ENCODE measurements around the gene PLXNB2. TPM values are rescaled to one million over a fixed set of nuclear protein-coding genes. Genes with fewer than 3 reads are reported as not detected.

PLXNB2 gene
- total RNA-seq, 1 experiment from 2014 or later, result 155 TPM

DNA sequence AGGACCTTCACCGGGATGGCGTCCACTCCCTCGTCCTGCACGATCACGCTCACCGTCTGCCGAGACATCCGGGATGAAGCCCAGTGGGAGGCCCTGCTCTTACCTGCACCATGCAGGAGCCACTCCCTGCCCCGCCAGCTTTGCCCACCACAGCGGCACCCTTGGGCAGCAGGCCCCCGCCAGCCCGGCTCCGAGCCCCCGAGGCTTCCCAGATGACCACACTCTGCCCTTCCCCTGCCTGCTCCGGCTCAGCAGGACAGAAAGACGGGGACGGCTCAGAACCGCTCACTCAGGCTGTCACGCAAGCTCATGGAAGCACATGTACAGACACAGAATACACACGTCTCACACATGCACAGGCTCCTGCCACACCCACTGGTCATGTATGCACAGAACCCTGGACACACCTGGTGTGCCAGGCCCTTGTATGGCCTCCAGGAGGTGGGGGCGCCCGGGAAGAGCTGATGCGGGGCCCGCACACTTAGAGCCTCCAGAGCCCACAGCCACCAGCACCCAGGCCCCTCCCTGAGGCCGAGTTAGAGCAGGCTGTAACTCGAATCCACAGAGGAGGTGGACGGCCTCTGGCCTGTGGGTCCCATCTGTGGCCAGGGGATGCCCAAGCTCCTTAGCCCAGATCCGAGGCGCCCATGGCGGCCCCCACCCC, 28.4 kb downstream of the PLXNB2 start:
- intact Hi-C loops (cut with micrococcal nuclease; ENCODE audit: unreplicated experiment), result loop anchor here (10.0 kb wide), 1 partner anchor 216 kb away; no protein-coding TSS in a partner anchor
- Histone ChIP-seq H3K9me3 (ENCODE audit: low read depth, low read length, poor library complexity, severe bottlenecking) (no peaks in the 10 kb centered on the region), H3K4me1 (ENCODE audit: insufficient read depth, low read length, poor library complexity, severe bottlenecking) (peaks cover 7% of the 10 kb centered on the region), H3K27me3 (replicated peaks; ENCODE audit: insufficient read depth, low read depth, low read length, poor library complexity) (no peaks in the 10 kb centered on the region), H3K36me3 (ENCODE audit: insufficient read depth, low read length, poor library complexity, severe bottlenecking) (peaks cover 85% of the 10 kb centered on the region), H3K4me3 (ENCODE audit: low read depth, low read length, poor library complexity, severe bottlenecking) (no peak overlapping the region), H3K27ac (ENCODE audit: low read depth, low read length, poor library complexity, severe bottlenecking) (no peak overlapping the region)
- POLR2A ChIA-PET (ENCODE audit: low non-redundant PET), result no interaction called here
- CTCF ChIA-PET, result interaction anchor here (0.5 kb wide), 1 partner anchor 110 kb away, joined by 7 read pairs; no protein-coding TSS in a partner anchor
- BruUV-seq (replicated peaks), result no TSS peak
- no peak for TF ChIP-seq EZH2 (IDR thresholded peaks at IDR 0.05; ENCODE audit: borderline replicate concordance, low read depth, low read length, poor library complexity, severe bottlenecking)
- TF ChIP-seq, protein P1, sequence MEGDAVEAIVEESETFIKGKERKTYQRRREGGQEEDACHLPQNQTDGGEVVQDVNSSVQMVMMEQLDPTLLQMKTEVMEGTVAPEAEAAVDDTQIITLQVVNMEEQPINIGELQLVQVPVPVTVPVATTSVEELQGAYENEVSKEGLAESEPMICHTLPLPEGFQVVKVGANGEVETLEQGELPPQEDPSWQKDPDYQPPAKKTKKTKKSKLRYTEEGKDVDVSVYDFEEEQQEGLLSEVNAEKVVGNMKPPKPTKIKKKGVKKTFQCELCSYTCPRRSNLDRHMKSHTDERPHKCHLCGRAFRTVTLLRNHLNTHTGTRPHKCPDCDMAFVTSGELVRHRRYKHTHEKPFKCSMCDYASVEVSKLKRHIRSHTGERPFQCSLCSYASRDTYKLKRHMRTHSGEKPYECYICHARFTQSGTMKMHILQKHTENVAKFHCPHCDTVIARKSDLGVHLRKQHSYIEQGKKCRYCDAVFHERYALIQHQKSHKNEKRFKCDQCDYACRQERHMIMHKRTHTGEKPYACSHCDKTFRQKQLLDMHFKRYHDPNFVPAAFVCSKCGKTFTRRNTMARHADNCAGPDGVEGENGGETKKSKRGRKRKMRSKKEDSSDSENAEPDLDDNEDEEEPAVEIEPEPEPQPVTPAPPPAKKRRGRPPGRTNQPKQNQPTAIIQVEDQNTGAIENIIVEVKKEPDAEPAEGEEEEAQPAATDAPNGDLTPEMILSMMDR (conservative IDR thresholded peaks at IDR 0.05; ENCODE audit: low read depth, low read length), result no peak
- no peak for DNase-seq (ENCODE audit: low spot score)

DNA sequence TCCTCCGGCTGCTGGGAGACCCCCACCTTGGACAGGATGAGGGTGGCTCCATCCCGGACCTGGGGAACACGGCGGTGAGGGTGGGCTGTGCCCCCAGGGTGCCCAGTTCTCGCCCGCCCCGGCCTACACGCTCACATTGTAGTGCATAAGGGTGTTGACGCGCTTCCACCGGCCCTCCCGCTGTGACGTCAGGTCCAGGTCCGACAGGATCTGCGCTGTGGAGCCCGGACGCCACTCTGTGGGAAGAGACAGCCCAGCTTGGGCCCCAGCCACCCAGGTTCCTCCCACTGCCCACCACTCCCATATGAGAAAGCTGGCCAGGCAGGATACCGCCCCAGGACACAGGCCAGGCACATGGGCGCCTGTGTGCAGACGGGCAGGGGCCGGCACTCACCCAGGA, 29.0 kb downstream of the PLXNB2 start:
- no peak overlapping the region for H3K4me3 ChIP-seq (ENCODE audit: low read depth, low read length, poor library complexity, severe bottlenecking)
- intact Hi-C loops (cut with micrococcal nuclease; ENCODE audit: unreplicated experiment), result loop anchor here (10.0 kb wide), 1 partner anchor 216 kb away; no protein-coding TSS in a partner anchor
- TF ChIP-seq, protein P1 (conservative IDR thresholded peaks at IDR 0.05; ENCODE audit: low read depth, low read length), result no peak
- TF ChIP-seq EZH2 (IDR thresholded peaks at IDR 0.05; ENCODE audit: borderline replicate concordance, low read depth, low read length, poor library complexity, severe bottlenecking), result no peak
- no peaks in the 10 kb centered on the region for H3K9me3 ChIP-seq (ENCODE audit: low read depth, low read length, poor library complexity, severe bottlenecking)
- no peaks in the 10 kb centered on the region for H3K27me3 ChIP-seq (replicated peaks; ENCODE audit: insufficient read depth, low read depth, low read length, poor library complexity)
- ChIA-PET CTCF (no interaction called here), POLR2A (ENCODE audit: low non-redundant PET) (no interaction called here)
- H3K27ac ChIP-seq (ENCODE audit: low read depth, low read length, poor library complexity, severe bottlenecking), result no peak overlapping the region
- no TSS peak for BruUV-seq (replicated peaks)
- peaks cover 82% of the 10 kb centered on the region for H3K36me3 ChIP-seq (ENCODE audit: insufficient read depth, low read length, poor library complexity, severe bottlenecking)
- peaks cover 7% of the 10 kb centered on the region for H3K4me1 ChIP-seq (ENCODE audit: insufficient read depth, low read length, poor library complexity, severe bottlenecking)
- no peak for DNase-seq (ENCODE audit: low spot score)

- intact Hi-C loops (cut with micrococcal nuclease; ENCODE audit: unreplicated experiment), result loop anchor here (2.0 to 10.0 kb wide), 2 partner anchors 49 to 217 kb away; partner anchors contain the start of gene DENND6B
- H3K36me3 ChIP-seq (ENCODE audit: insufficient read depth, low read length, poor library complexity, severe bottlenecking), result peaks cover 77% of the 10 kb centered on the region
Observed at GRCh38 chr22:50277761-50278160, 29.7 kb downstream of the PLXNB2 start.

More at GRCh38 chr22:50277761-50278160, 29.7 kb downstream of the PLXNB2 start:
- TF ChIP-seq EZH2 (IDR thresholded peaks at IDR 0.05; ENCODE audit: borderline replicate concordance, low read depth, low read length, poor library complexity, severe bottlenecking), result no peak
- TF ChIP-seq, protein P1 (conservative IDR thresholded peaks at IDR 0.05; ENCODE audit: low read depth, low read length), result no peak
- no peaks in the 10 kb centered on the region for H3K27me3 ChIP-seq (replicated peaks; ENCODE audit: insufficient read depth, low read depth, low read length, poor library complexity)
- ChIA-PET CTCF (no interaction called here), POLR2A (ENCODE audit: low non-redundant PET) (no interaction called here)
- no TSS peak for BruUV-seq (replicated peaks)
- H3K27ac ChIP-seq (ENCODE audit: low read depth, low read length, poor library complexity, severe bottlenecking), result no peak overlapping the region
- no peak for DNase-seq (ENCODE audit: low spot score)
- H3K9me3 ChIP-seq (ENCODE audit: low read depth, low read length, poor library complexity, severe bottlenecking), result no peaks in the 10 kb centered on the region
- peaks cover 7% of the 10 kb centered on the region for H3K4me1 ChIP-seq (ENCODE audit: insufficient read depth, low read length, poor library complexity, severe bottlenecking)
- no peak overlapping the region for H3K4me3 ChIP-seq (ENCODE audit: low read depth, low read length, poor library complexity, severe bottlenecking)

Data from A673 (cell line).